Mesothelial cell of epicardium (in vitro differentiated cells): Measurements from ENCODE around the gene EPG5. TPM values are rescaled to one million over a fixed set of nuclear protein-coding genes. Genes with fewer than 3 reads are reported as not detected.

Source experiments
- DNase-seq, 2 experiments: peaks; one replicate each; pipeline ENCODE4 v3.0.0; 2021; ENCODE audit warnings: low spot score in 2 of 2; ENCODE audit not compliant: unreplicated experiment in 2 of 2
- H3K27ac Mint-ChIP-seq: 2 replicates; pipeline ENCODE4 v1.8.0; 2021; ENCODE audit warnings: mixed read lengths
- H3K27me3 Mint-ChIP-seq: 2 replicates; pipeline ENCODE4 v1.8.0; 2021; ENCODE audit warnings: low read depth, mixed read lengths
- H3K36me3 Mint-ChIP-seq: 2 replicates; pipeline ENCODE4 v1.8.0; 2021; ENCODE audit warnings: mixed read lengths
- H3K4me1 Mint-ChIP-seq: 2 replicates; pipeline ENCODE4 v1.8.0; 2021; ENCODE audit warnings: mixed read lengths
- H3K4me3 Mint-ChIP-seq: 2 replicates; pipeline ENCODE4 v1.8.0; 2021; ENCODE audit warnings: mild to moderate bottlenecking, moderate library complexity, mixed read lengths
- H3K9me3 Mint-ChIP-seq: 2 replicates; pipeline ENCODE4 v1.8.0; 2021; ENCODE audit warnings: mixed read lengths
- total RNA-seq: library from RNA; stranded (reverse); gene quantifications from 3 replicates; pipeline ENCODE4 v1.2.1, GENCODE V29; 2021
- TF ChIP-seq, protein P1 (sequence below): fragments of 200-600 bp; sonication (generic); IDR thresholded peaks from one replicate; pipeline ENCODE4 v1.5.0; 2021; ENCODE audit warnings: antibody characterized with exemption; ENCODE audit not compliant: unreplicated experiment

EPG5 gene
- total RNA-seq, 1 donor from 2014 or later = 39.3 TPM

DNA sequence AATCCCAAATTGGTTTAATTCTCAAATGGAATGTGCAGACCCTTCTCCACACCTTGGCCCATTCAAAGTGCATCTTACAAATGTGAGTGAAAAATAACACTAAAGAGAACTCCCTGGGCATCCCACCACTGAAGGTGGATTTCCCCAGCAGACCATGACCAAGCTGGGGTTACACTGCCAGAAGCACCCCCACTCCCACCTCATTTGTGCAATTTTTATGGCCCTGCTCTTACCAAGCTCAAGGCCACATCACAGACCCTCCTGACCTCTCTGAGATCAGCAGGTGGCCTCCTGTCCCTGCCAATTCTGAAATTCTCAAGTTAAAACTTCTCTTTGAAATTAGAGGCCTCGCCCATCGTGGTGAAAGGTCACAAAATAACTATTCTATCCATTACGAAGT is 120.0 kb downstream of the EPG5 start:
- H3K4me3 Mint-ChIP-seq = no peak overlapping the region
- H3K9me3 Mint-ChIP-seq = no peaks in the 10 kb centered on the region
- no peak overlapping the region for H3K27ac Mint-ChIP-seq
- peaks cover 6% of the 10 kb centered on the region for H3K4me1 Mint-ChIP-seq
- H3K27me3 Mint-ChIP-seq = no peaks in the 10 kb centered on the region
- H3K36me3 Mint-ChIP-seq = peaks cover 16% of the 10 kb centered on the region
- DNase-seq = no peak
- TF ChIP-seq, protein P1, sequence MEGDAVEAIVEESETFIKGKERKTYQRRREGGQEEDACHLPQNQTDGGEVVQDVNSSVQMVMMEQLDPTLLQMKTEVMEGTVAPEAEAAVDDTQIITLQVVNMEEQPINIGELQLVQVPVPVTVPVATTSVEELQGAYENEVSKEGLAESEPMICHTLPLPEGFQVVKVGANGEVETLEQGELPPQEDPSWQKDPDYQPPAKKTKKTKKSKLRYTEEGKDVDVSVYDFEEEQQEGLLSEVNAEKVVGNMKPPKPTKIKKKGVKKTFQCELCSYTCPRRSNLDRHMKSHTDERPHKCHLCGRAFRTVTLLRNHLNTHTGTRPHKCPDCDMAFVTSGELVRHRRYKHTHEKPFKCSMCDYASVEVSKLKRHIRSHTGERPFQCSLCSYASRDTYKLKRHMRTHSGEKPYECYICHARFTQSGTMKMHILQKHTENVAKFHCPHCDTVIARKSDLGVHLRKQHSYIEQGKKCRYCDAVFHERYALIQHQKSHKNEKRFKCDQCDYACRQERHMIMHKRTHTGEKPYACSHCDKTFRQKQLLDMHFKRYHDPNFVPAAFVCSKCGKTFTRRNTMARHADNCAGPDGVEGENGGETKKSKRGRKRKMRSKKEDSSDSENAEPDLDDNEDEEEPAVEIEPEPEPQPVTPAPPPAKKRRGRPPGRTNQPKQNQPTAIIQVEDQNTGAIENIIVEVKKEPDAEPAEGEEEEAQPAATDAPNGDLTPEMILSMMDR = no peak

DNA sequence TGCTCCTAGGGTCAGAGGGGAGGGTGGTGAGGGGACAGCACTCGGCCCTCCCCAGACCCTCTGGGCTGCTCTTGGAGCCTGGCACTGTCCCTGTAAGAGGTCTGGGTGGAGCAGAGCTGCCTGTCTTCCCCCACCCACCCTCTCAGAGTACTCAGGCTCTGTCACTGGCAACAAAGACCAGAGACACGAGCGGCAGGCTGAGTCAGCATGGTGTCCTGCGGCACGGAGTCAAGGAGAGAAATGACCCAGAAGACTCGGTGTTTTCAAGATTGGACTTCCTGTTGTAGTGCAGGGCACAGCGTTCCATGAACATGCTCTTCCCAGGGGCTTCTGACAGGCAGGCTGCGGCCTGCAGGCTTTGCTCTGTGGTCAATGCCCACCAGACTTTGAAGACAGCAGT is 121.7 kb downstream of the EPG5 start:
- no peak overlapping the region for H3K27ac Mint-ChIP-seq
- peaks cover 10% of the 10 kb centered on the region for H3K36me3 Mint-ChIP-seq
- H3K4me1 Mint-ChIP-seq = no peaks in the 10 kb centered on the region
- DNase-seq = no peak
- peaks cover 13% of the 10 kb centered on the region for H3K27me3 Mint-ChIP-seq
- TF ChIP-seq, protein P1 = no peak
- H3K9me3 Mint-ChIP-seq = no peaks in the 10 kb centered on the region
- H3K4me3 Mint-ChIP-seq = no peak overlapping the region

DNA sequence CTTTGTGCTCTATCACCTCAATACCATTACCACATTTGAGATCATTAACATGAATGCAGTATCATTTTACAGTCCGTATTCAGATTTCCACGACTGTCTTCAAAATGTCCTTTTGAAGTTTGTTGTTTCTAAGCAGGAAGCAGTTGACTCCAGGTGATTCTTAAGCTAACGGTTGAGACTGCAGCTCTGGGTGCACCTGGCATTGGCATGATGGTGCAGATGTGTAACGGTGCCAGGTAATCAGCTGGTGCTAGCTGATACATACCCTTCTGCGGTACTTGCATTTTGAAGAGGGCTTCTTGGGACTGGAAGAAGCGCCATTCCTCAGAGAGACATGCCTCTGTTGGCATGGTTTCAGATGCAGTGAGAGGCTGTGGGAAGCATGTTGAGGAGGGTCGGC is 122.2 kb downstream of the EPG5 start:
- Mint-ChIP-seq H3K36me3 (peaks cover 6% of the 10 kb centered on the region), H3K4me3 (no peak overlapping the region), H3K4me1 (no peaks in the 10 kb centered on the region), H3K27ac (no peak overlapping the region), H3K9me3 (no peaks in the 10 kb centered on the region), H3K27me3 (peaks cover 17% of the 10 kb centered on the region)
- no peak for DNase-seq
- TF ChIP-seq, protein P1 = no peak

DNA sequence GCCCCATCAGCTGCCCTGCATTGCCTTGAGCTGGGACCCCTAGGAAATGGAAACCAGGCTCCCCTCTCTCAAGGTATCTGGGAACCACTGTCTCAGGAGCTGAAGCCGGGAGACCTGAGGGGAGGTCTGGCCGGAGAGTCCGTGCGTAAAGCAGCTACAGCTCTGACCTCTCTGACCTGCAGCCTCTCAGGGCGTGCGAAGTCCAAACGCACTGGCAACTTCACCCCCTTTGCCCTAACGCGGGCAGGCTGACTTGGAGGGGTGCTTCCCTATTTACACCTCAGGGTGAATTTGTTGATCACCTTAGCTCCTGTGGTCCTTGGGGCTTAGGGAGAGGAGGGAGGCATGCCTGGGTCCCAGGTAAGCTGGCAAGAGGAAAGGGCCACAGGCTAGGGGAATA is 124.1 kb downstream of the EPG5 start:
- DNase-seq = no peak
- H3K27me3 Mint-ChIP-seq = peaks cover 33% of the 10 kb centered on the region
- no peak overlapping the region for H3K4me3 Mint-ChIP-seq
- no peaks in the 10 kb centered on the region for H3K36me3 Mint-ChIP-seq
- H3K4me1 Mint-ChIP-seq = no peaks in the 10 kb centered on the region
- TF ChIP-seq, protein P1 = no peak
- no peak overlapping the region for H3K27ac Mint-ChIP-seq
- no peaks in the 10 kb centered on the region for H3K9me3 Mint-ChIP-seq

DNA sequence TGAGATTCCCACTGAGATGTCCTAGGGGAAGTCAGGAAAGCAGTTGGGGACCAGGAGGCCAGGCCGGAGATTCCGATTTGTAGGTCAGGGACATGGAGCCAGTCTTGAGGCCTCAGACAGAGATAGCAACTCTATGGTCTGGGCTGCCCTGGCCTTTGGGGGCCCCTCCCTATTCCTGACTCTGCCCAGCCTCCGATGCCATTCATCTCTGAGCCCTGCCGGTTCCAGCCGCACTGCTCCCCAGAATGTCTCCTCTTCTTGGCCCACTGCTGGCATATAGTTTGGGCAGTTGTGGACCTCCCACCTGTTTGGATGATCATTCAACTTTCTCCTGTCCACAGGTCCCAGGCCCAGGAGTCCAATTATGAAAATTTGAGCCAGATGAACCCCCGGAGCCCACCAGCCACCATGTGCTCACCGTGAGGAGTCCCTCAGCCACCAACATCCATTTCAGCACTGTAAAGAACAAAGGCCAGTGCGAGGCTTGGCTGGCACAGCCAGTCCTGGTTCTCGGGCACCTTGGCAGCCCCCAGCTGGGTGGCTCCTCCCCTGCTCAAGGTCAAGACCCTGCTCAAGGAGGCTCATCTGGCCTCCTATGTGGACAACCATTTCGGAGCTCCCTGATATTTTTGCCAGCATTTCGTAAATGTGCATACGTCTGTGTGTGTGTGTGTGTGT is 125.2 kb downstream of the EPG5 start:
- Mint-ChIP-seq H3K27ac (no peak overlapping the region), H3K27me3 (peaks cover 40% of the 10 kb centered on the region), H3K4me3 (no peak overlapping the region), H3K36me3 (no peaks in the 10 kb centered on the region), H3K4me1 (peaks cover 1% of the 10 kb centered on the region), H3K9me3 (no peaks in the 10 kb centered on the region)
- TF ChIP-seq, protein P1 = no peak
- DNase-seq = no peak
